Large intestine (tissue), 3 donors: ENCODE data around the gene WDR81. TPM values are rescaled to one million over a fixed set of nuclear protein-coding genes. Genes with fewer than 3 reads are reported as not detected.
"Not testable (repeated sequence)": the region's sequence is repeated elsewhere in the genome, so short reads cannot be mapped to it uniquely, and the experiment has no call there.

Source experiments
- DNase-seq, 2 donors: peaks; one replicate each; pipeline versions ENCODE4 v3.0.0 to v3.0.0-alpha.2; 2013
- H3K27ac ChIP-seq: one replicate; pipeline ENCODE4 v1.5.1; 2013; ENCODE audit warnings: low read length
- H3K27me3 ChIP-seq: 2 replicates; pipeline ENCODE4 v1.6.1; 2013; ENCODE audit warnings: low read length; ENCODE audit not compliant: control insufficient read depth, insufficient read depth
- H3K36me3 ChIP-seq: 2 replicates; pipeline ENCODE4 v1.6.1; 2013; ENCODE audit warnings: low read length; ENCODE audit not compliant: control insufficient read depth, insufficient read depth
- H3K4me1 ChIP-seq: one replicate; pipeline ENCODE4 v1.6.1; 2013; ENCODE audit warnings: low read length; ENCODE audit not compliant: control insufficient read depth, insufficient read depth
- H3K4me3 ChIP-seq: one replicate; pipeline ENCODE4 v1.5.1; 2013; ENCODE audit warnings: low read length
- H3K9me3 ChIP-seq: one replicate; pipeline ENCODE4 v1.6.1; 2013; ENCODE audit warnings: mild to moderate bottlenecking, low read depth, low read length, moderate library complexity; ENCODE audit not compliant: control insufficient read depth
- WGBS: methylation state at CpG from one replicate; pipeline ENCODE4 v1.1.5; 2013; ENCODE audit warnings: low lambda C conversion rate; ENCODE audit not compliant: insufficient coverage; 5-methylcytosine and 5-hydroxymethylcytosine counted together
- polyA plus RNA-seq: library from polyadenylated mRNA; unstranded; fragments of 120-200 nt; gene quantifications from one replicate; pipeline ENCODE4 v1.2.1, GENCODE V29; 2013

The WDR81 gene
- polyA plus RNA-seq, 1 donor: 19.3 TPM

- H3K27me3 ChIP-seq: no peaks in the 10 kb centered on the region
- DNase-seq: no peak
- H3K4me1 ChIP-seq: peaks cover 8% of the 10 kb centered on the region
- no peak overlapping the region for H3K4me3 ChIP-seq
- H3K36me3 ChIP-seq: no peaks in the 10 kb centered on the region
- H3K9me3 ChIP-seq: no peaks in the 10 kb centered on the region
- H3K27ac ChIP-seq: no peak overlapping the region
- WGBS: no CpG with 5 or more reads among the region's 20 CpGs
Observed at GRCh38 chr17:1755252-1755826, 30.8 kb downstream of the WDR81 start.

- H3K36me3 ChIP-seq: no peaks in the 10 kb centered on the region
- H3K27ac ChIP-seq: no peak overlapping the region
- H3K4me3 ChIP-seq: no peak overlapping the region
- DNase-seq: no peak
- 52% methylated on average over 3 of the region's 17 CpGs for WGBS
- no peaks in the 10 kb centered on the region for H3K27me3 ChIP-seq
- peaks cover 8% of the 10 kb centered on the region for H3K4me1 ChIP-seq
- no peaks in the 10 kb centered on the region for H3K9me3 ChIP-seq
Observed at GRCh38 chr17:1755827-1756262, 31.3 kb downstream of the WDR81 start.

- no peak overlapping the region for H3K4me3 ChIP-seq
- no peak overlapping the region for H3K27ac ChIP-seq
- DNase-seq: no peak
- H3K9me3 ChIP-seq: no peaks in the 10 kb centered on the region
- no peaks in the 10 kb centered on the region for H3K27me3 ChIP-seq
- no CpG with 5 or more reads among the region's 15 CpGs for WGBS
- H3K4me1 ChIP-seq: peaks cover 20% of the 10 kb centered on the region
- no peaks in the 10 kb centered on the region for H3K36me3 ChIP-seq
Observed at GRCh38 chr17:1758807-1759206, 34.3 kb downstream of the WDR81 start.

- H3K4me1 ChIP-seq: peaks cover 27% of the 10 kb centered on the region
- DNase-seq: no peak
- H3K27me3 ChIP-seq: no peaks in the 10 kb centered on the region
- no peak overlapping the region for H3K27ac ChIP-seq
- H3K4me3 ChIP-seq: no peak overlapping the region
- 100% methylated on average over 1 of the region's 5 CpGs for WGBS
- no peaks in the 10 kb centered on the region for H3K36me3 ChIP-seq
- no peaks in the 10 kb centered on the region for H3K9me3 ChIP-seq
Observed at GRCh38 chr17:1759529-1759928, 35.0 kb downstream of the WDR81 start.

- Histone ChIP-seq H3K4me1 (peaks cover 27% of the 10 kb centered on the region), H3K27ac (peak overlapping the region; percentile 70), H3K27me3 (no peaks in the 10 kb centered on the region), H3K9me3 (no peaks in the 10 kb centered on the region), H3K36me3 (no peaks in the 10 kb centered on the region), H3K4me3 (peak overlapping the region; percentile 2)
- no CpG with 5 or more reads among the region's 21 CpGs for WGBS
- DNase-seq: no peak
Observed at GRCh38 chr17:1762233-1762900, 37.9 kb downstream of the WDR81 start.

- H3K4me1 ChIP-seq: peaks cover 27% of the 10 kb centered on the region
- H3K27me3 ChIP-seq: no peaks in the 10 kb centered on the region
- peak overlapping the region; percentile 2 for H3K4me3 ChIP-seq
- H3K27ac ChIP-seq: peak overlapping the region; percentile 70
- H3K36me3 ChIP-seq: no peaks in the 10 kb centered on the region
- no peaks in the 10 kb centered on the region for H3K9me3 ChIP-seq
- WGBS: no CpG with 5 or more reads among the region's 22 CpGs
- DNase-seq: peak; percentile 74 to 89
Observed at GRCh38 chr17:1762901-1763898, 38.7 kb downstream of the WDR81 start.

- no CpG with 5 or more reads among the region's 11 CpGs for WGBS
- peaks cover 28% of the 10 kb centered on the region for H3K4me1 ChIP-seq
- no peak overlapping the region for H3K4me3 ChIP-seq
- DNase-seq: peak; percentile 72 to 77
- H3K9me3 ChIP-seq: no peaks in the 10 kb centered on the region
- H3K27me3 ChIP-seq: no peaks in the 10 kb centered on the region
- H3K36me3 ChIP-seq: no peaks in the 10 kb centered on the region
- peak overlapping the region; percentile 70 for H3K27ac ChIP-seq
Observed at GRCh38 chr17:1764284-1764683, 39.8 kb downstream of the WDR81 start.

GRCh38 chr17:1764705-1765104 is 40.2 kb downstream of the WDR81 start:
- not testable (repeated sequence) for H3K36me3 ChIP-seq, H3K27me3 ChIP-seq, H3K4me3 ChIP-seq, H3K9me3 ChIP-seq, DNase-seq
- no CpG with 5 or more reads among the region's 7 CpGs for WGBS
- Histone ChIP-seq H3K27ac (peak overlapping the region; percentile 70), H3K4me1 (peaks cover 32% of the 10 kb centered on the region)

- Histone ChIP-seq H3K27ac (no peak overlapping the region), H3K36me3 (no peaks in the 10 kb centered on the region), H3K4me1 (peaks cover 38% of the 10 kb centered on the region), H3K27me3 (no peaks in the 10 kb centered on the region), H3K9me3 (no peaks in the 10 kb centered on the region), H3K4me3 (no peak overlapping the region)
- no CpG with 5 or more reads among the region's 3 CpGs for WGBS
- no peak for DNase-seq
Observed at GRCh38 chr17:1765576-1765975, 41.1 kb downstream of the WDR81 start.

GRCh38 chr17:1766382-1767135 is 42.1 kb downstream of the WDR81 start:
- 100% methylated on average over 1 of the region's 21 CpGs for WGBS
- Histone ChIP-seq H3K4me3 (no peak overlapping the region), H3K9me3 (no peaks in the 10 kb centered on the region), H3K4me1 (peaks cover 38% of the 10 kb centered on the region), H3K36me3 (no peaks in the 10 kb centered on the region), H3K27me3 (no peaks in the 10 kb centered on the region), H3K27ac (no peak overlapping the region)
- DNase-seq: no peak
